ENCODE results near the gene IREB2.

The IREB2 gene

GRCh38 chr15:78453447-78453846 lies 15.4 kb downstream of the IREB2 start:
- Mint-ChIP-seq H3K4me3 (peak overlapping the region; percentile 13 to 44), H3K27ac (peak overlapping the region; percentile 1), H3K4me1 (peaks cover 49 to 74% of the 10 kb centered on the region in 2 donors), H3K27me3 (no peaks in the 10 kb centered on the region), H3K36me3 (peaks cover 33 to 49% of the 10 kb centered on the region in 2 donors), H3K9me3 (peaks cover 2 to 6% of the 10 kb centered on the region in 2 donors)
- ATAC-seq (replicated peaks) (peak in 1 of 2 donors; percentile 46), DNase-seq (no peak)

GRCh38 chr15:78454992-78455391 lies 17.0 kb downstream of the IREB2 start:
- DNase-seq, result peak; percentile 19
- Mint-ChIP-seq H3K9me3 (peaks cover 2 to 6% of the 10 kb centered on the region in 2 donors), H3K27me3 (no peaks in the 10 kb centered on the region), H3K36me3 (peaks cover 36 to 51% of the 10 kb centered on the region in 2 donors), H3K4me3 (peak overlapping the region; percentile 1 to 8), H3K27ac (peak overlapping the region; percentile 6), H3K4me1 (peaks cover 46 to 80% of the 10 kb centered on the region in 2 donors)
- peak; percentile 95 to 96 for ATAC-seq (replicated peaks)

- Mint-ChIP-seq H3K27me3 (no peaks in the 10 kb centered on the region), H3K4me1 (peaks cover 41 to 82% of the 10 kb centered on the region in 2 donors), H3K27ac (no peak overlapping the region), H3K4me3 (no peak overlapping the region), H3K9me3 (peaks cover 2 to 6% of the 10 kb centered on the region in 2 donors), H3K36me3 (peaks cover 31 to 44% of the 10 kb centered on the region in 2 donors)
- no peak for ATAC-seq (replicated peaks)
- no peak for DNase-seq
Measured at GRCh38 chr15:78455749-78456148, 17.7 kb downstream of the IREB2 start.

- H3K4me3 Mint-ChIP-seq, result no peak overlapping the region
- no peak overlapping the region for H3K27ac Mint-ChIP-seq
- peaks cover 2 to 6% of the 10 kb centered on the region in 2 donors for H3K9me3 Mint-ChIP-seq
- DNase-seq (no peak), ATAC-seq (replicated peaks) (no peak)
- H3K27me3 Mint-ChIP-seq, result no peaks in the 10 kb centered on the region
- H3K4me1 Mint-ChIP-seq, result peaks cover 45 to 89% of the 10 kb centered on the region in 2 donors
- peaks cover 34 to 49% of the 10 kb centered on the region in 2 donors for H3K36me3 Mint-ChIP-seq
Measured at GRCh38 chr15:78456426-78456825, 18.4 kb downstream of the IREB2 start.

GRCh38 chr15:78457101-78457500 lies 19.1 kb downstream of the IREB2 start:
- H3K27me3 Mint-ChIP-seq, result no peaks in the 10 kb centered on the region
- peaks cover 2 to 6% of the 10 kb centered on the region in 2 donors for H3K9me3 Mint-ChIP-seq
- H3K4me1 Mint-ChIP-seq, result peaks cover 44 to 88% of the 10 kb centered on the region in 2 donors
- DNase-seq, result no peak
- ATAC-seq (replicated peaks), result no peak
- H3K27ac Mint-ChIP-seq, result peak overlapping the region; percentile 6
- H3K36me3 Mint-ChIP-seq, result peaks cover 32 to 45% of the 10 kb centered on the region in 2 donors
- H3K4me3 Mint-ChIP-seq, result no peak overlapping the region

- ATAC-seq (replicated peaks) (peak; percentile 50 to 53), DNase-seq (no peak)
- Mint-ChIP-seq H3K36me3 (peaks cover 38 to 42% of the 10 kb centered on the region in 2 donors), H3K4me3 (no peak overlapping the region), H3K27ac (no peak overlapping the region), H3K4me1 (peaks cover 23 to 56% of the 10 kb centered on the region in 2 donors), H3K27me3 (no peaks in the 10 kb centered on the region), H3K9me3 (no peaks in the 10 kb centered on the region)
Measured at GRCh38 chr15:78460737-78461136, 22.7 kb downstream of the IREB2 start.

GRCh38 chr15:78461171-78461888 lies 23.3 kb downstream of the IREB2 start:
- H3K27me3 Mint-ChIP-seq, result no peaks in the 10 kb centered on the region
- ATAC-seq (replicated peaks) (no peak), DNase-seq (no peak)
- H3K4me3 Mint-ChIP-seq, result no peak overlapping the region
- peaks cover 23 to 50% of the 10 kb centered on the region in 2 donors for H3K4me1 Mint-ChIP-seq
- H3K9me3 Mint-ChIP-seq, result no peaks in the 10 kb centered on the region
- peaks cover 38 to 42% of the 10 kb centered on the region in 2 donors for H3K36me3 Mint-ChIP-seq
- H3K27ac Mint-ChIP-seq, result no peak overlapping the region

GRCh38 chr15:78469031-78469430 lies 31.0 kb downstream of the IREB2 start:
- no peak overlapping the region for H3K27ac Mint-ChIP-seq
- H3K27me3 Mint-ChIP-seq, result no peaks in the 10 kb centered on the region

GRCh38 chr15:78477295-78477694 lies 39.3 kb downstream of the IREB2 start:
- Mint-ChIP-seq H3K27ac (no peak overlapping the region), H3K27me3 (no peaks in the 10 kb centered on the region), H3K36me3 (peaks cover 13 to 17% of the 10 kb centered on the region in 2 donors), H3K9me3 (no peaks in the 10 kb centered on the region), H3K4me3 (no peak overlapping the region), H3K4me1 (no peaks in the 10 kb centered on the region)
- no peak for DNase-seq
- no peak for ATAC-seq (replicated peaks)

More at GRCh38 chr15:78469031-78469430, 31.0 kb downstream of the IREB2 start:
- DNase-seq (no peak), ATAC-seq (replicated peaks) (no peak)
- no peak overlapping the region for H3K4me3 Mint-ChIP-seq
- H3K36me3 Mint-ChIP-seq, result peaks cover 21 to 22% of the 10 kb centered on the region in 2 donors
- H3K4me1 Mint-ChIP-seq, result no peaks in the 10 kb centered on the region
- H3K9me3 Mint-ChIP-seq, result no peaks in the 10 kb centered on the region

- H3K36me3 Mint-ChIP-seq, result peaks cover 21 to 25% of the 10 kb centered on the region in 2 donors
- no peak overlapping the region for H3K27ac Mint-ChIP-seq
- no peaks in the 10 kb centered on the region for H3K9me3 Mint-ChIP-seq
- no peaks in the 10 kb centered on the region for H3K27me3 Mint-ChIP-seq
- ATAC-seq (replicated peaks) (no peak), DNase-seq (no peak)
- no peak overlapping the region for H3K4me3 Mint-ChIP-seq
- H3K4me1 Mint-ChIP-seq, result no peaks in the 10 kb centered on the region
Measured at GRCh38 chr15:78479650-78480049, 41.6 kb downstream of the IREB2 start.

- H3K4me3 Mint-ChIP-seq, result no peak overlapping the region
- no peaks in the 10 kb centered on the region for H3K27me3 Mint-ChIP-seq
- DNase-seq, result no peak
- no peaks in the 10 kb centered on the region for H3K9me3 Mint-ChIP-seq
- no peak for ATAC-seq (replicated peaks)
- H3K36me3 Mint-ChIP-seq, result peaks cover 25 to 30% of the 10 kb centered on the region in 2 donors
- H3K27ac Mint-ChIP-seq, result no peak overlapping the region
- peaks cover 0 to 4% of the 10 kb centered on the region in 2 donors for H3K4me1 Mint-ChIP-seq
Measured at GRCh38 chr15:78481917-78482316, 43.9 kb downstream of the IREB2 start.

GRCh38 chr15:78492872-78493271 lies 54.9 kb downstream of the IREB2 start:
- Mint-ChIP-seq H3K9me3 (no peaks in the 10 kb centered on the region), H3K4me3 (no peak overlapping the region), H3K27ac (no peak overlapping the region), H3K27me3 (no peaks in the 10 kb centered on the region), H3K4me1 (no peaks in the 10 kb centered on the region), H3K36me3 (peaks cover 46 to 58% of the 10 kb centered on the region in 2 donors)
- ATAC-seq (replicated peaks) (no peak), DNase-seq (no peak)

GRCh38 chr15:78501857-78502256 lies 63.8 kb downstream of the IREB2 start:
- Mint-ChIP-seq H3K27me3 (no peaks in the 10 kb centered on the region), H3K4me3 (no peak overlapping the region), H3K4me1 (peaks cover under 1 to 19% of the 10 kb centered on the region in 2 donors), H3K27ac (peak overlapping the region; percentile 32), H3K36me3 (peaks cover 30 to 36% of the 10 kb centered on the region in 2 donors), H3K9me3 (peaks cover 7 to 8% of the 10 kb centered on the region in 2 donors)
- ATAC-seq (replicated peaks) (no peak), DNase-seq (no peak)

GRCh38 chr15:78502641-78503040 lies 64.6 kb downstream of the IREB2 start:
- Mint-ChIP-seq H3K27me3 (peaks cover 0 to 5% of the 10 kb centered on the region in 2 donors), H3K4me1 (peaks cover 6 to 27% of the 10 kb centered on the region in 2 donors), H3K27ac (no peak overlapping the region), H3K4me3 (no peak overlapping the region), H3K36me3 (peaks cover 25 to 32% of the 10 kb centered on the region in 2 donors), H3K9me3 (peaks cover 7 to 8% of the 10 kb centered on the region in 2 donors)
- ATAC-seq (replicated peaks), result no peak
- DNase-seq, result no peak

Data from stimulated activated naive B cell treated with anti-CD40 and anti-IgM and Interleukin-4, amounts not matched to agents 10 μg/mL and 1 μg/mL and 100 μg/mL, for 72 hours (primary cell).